SK-N-MC (cell line): Measurements from ENCODE around the gene KAT8.

Experiments
- FOXP2 ChIP-seq: optimal IDR thresholded peaks from 2 replicates; pipeline ENCODE3; 2011; ENCODE audit warnings: mild to moderate bottlenecking, moderate library complexity; ENCODE audit not compliant: insufficient read depth; ENCODE audit errors: extremely low read length, control extremely low read depth
- POLR2AphosphoS5 ChIP-seq: IDR thresholded peaks from 2 replicates; pipeline ENCODE4 v1.6.1; 2012; ENCODE audit warnings: mild to moderate bottlenecking, low read depth, low read length, borderline replicate concordance

GRCh38 chr16:31076319-31076718 is 41.1 kb upstream of the KAT8 start:
- TF ChIP-seq POLR2AphosphoS5 (no peak), FOXP2 (no peak)
